ENCODE measurements around the gene EVX2. TPM values are rescaled to one million over a fixed set of nuclear protein-coding genes. Genes with fewer than 3 reads are reported as not detected.

The EVX2 gene
- total RNA-seq, 8 experiments from 2014 or later = 0.04 to 0.21 (median 0.09) TPM; not detected in 1

- in situ Hi-C loops (cut with MboI; ENCODE audit: low pct_unique_long_range_greater_than_20kb in 2 of 9, low sequenced_read_pairs in 9 of 9, unreplicated experiment in 9 of 9) = loop anchor here in 8 of 9 experiments (25.0 kb wide), 6 partner anchors 409 to 1409 kb away; no protein-coding TSS in a partner anchor
These were observed 12.7 kb upstream of the EVX2 start for GRCh38 chr2:176096243-176096985.

GRCh38 chr2:176095421-176095820, 11.7 kb upstream of the EVX2 start:
- Histone ChIP-seq H3K4me3 (no peak overlapping the region), H3K27ac (no peak overlapping the region), H3K4me1 (replicated peaks in 1 of 2) (peaks cover 5 to 14% of the 10 kb centered on the region in 2 donors)
- ATAC-seq (replicated peaks in 6 of 8) = no peak
- 11 to 92% (median 28%) methylated on average over 1 to 5 of the region's 5 CpGs for WGBS, 10 experiments
- in situ Hi-C loops (cut with MboI; ENCODE audit: low pct_unique_long_range_greater_than_20kb in 2 of 9, low sequenced_read_pairs in 9 of 9, unreplicated experiment in 9 of 9) = loop anchor here in 8 of 9 experiments (25.0 kb wide), 6 partner anchors 408 to 1408 kb away; no protein-coding TSS in a partner anchor

More at GRCh38 chr2:176096243-176096985, 12.7 kb upstream of the EVX2 start:
- Histone ChIP-seq H3K27ac (no peak overlapping the region), H3K4me1 (replicated peaks in 1 of 2) (peaks cover 5 to 14% of the 10 kb centered on the region in 2 donors), H3K4me3 (no peak overlapping the region)
- peak in 1 of 8 experiments; percentile 2 for ATAC-seq (replicated peaks in 6 of 8)
- WGBS, 10 experiments = 2 to 100% (median 11%) methylated on average over 3 to 14 of the region's 16 CpGs

DNA sequence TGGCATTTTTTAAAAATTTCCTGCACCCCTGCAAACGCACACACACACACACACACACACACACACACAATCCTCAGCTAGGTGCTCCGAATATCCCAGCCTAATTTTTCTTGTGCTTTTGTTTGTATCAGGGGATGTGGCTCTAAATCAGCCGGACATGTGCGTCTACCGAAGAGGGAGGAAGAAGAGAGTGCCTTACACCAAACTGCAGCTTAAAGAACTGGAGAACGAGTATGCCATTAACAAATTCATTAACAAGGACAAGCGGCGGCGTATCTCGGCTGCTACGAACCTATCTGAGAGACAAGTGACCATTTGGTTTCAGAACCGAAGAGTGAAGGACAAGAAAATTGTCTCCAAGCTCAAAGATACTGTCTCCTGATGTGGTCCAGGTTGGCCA, 10.6 kb upstream of the EVX2 start:
- in situ Hi-C loops (cut with MboI; ENCODE audit: low pct_unique_long_range_greater_than_20kb in 2 of 9, low sequenced_read_pairs in 9 of 9, unreplicated experiment in 9 of 9) = loop anchor here in 8 of 9 experiments (25.0 kb wide), 6 partner anchors 407 to 1407 kb away; no protein-coding TSS in a partner anchor
- no peak overlapping the region for H3K4me3 ChIP-seq
- no peak for ATAC-seq (replicated peaks in 6 of 8)
- peaks cover 5 to 12% of the 10 kb centered on the region in 2 donors for H3K4me1 ChIP-seq (replicated peaks in 1 of 2)
- 0 to 100% (median 9%) methylated on average over 1 to 10 of the region's 12 CpGs; no CpG with 5 or more reads in 1 of the 10 experiments for WGBS, 10 experiments
- H3K27ac ChIP-seq = no peak overlapping the region

GRCh38 chr2:176093898-176094249, 10.1 kb upstream of the EVX2 start:
- WGBS, 10 experiments = 0 to 72% (median 16%) methylated on average over 2 to 8 of the region's 8 CpGs; no CpG with 5 or more reads in 2 of the 10 experiments
- H3K4me3 ChIP-seq = no peak overlapping the region
- ATAC-seq (replicated peaks in 6 of 8) = no peak
- in situ Hi-C loops (cut with MboI; ENCODE audit: low pct_unique_long_range_greater_than_20kb in 2 of 9, low sequenced_read_pairs in 9 of 9, unreplicated experiment in 9 of 9) = loop anchor here in 8 of 9 experiments (25.0 kb wide), 6 partner anchors 407 to 1407 kb away; no protein-coding TSS in a partner anchor
- no peak overlapping the region for H3K27ac ChIP-seq
- H3K4me1 ChIP-seq (replicated peaks in 1 of 2) = peaks cover 5 to 12% of the 10 kb centered on the region in 2 donors

GRCh38 chr2:176093145-176093897, 9.6 kb upstream of the EVX2 start:
- Histone ChIP-seq H3K27ac (no peak overlapping the region), H3K4me3 (peak overlapping the region; percentile 21 to 42 (median 25)), H3K4me1 (replicated peaks in 1 of 2) (peaks cover 5 to 6% of the 10 kb centered on the region in 2 donors)
- WGBS, 10 experiments = 4 to 100% (median 21%) methylated on average over 1 to 21 of the region's 53 CpGs; no CpG with 5 or more reads in 2 of the 10 experiments
- ATAC-seq (replicated peaks in 6 of 8) = peak; percentile 32 to 61 (median 38)
- in situ Hi-C loops (cut with MboI; ENCODE audit: low pct_unique_long_range_greater_than_20kb in 2 of 9, low sequenced_read_pairs in 9 of 9, unreplicated experiment in 9 of 9) = loop anchor here in 8 of 9 experiments (25.0 kb wide), 6 partner anchors 406 to 1406 kb away; no protein-coding TSS in a partner anchor

DNA sequence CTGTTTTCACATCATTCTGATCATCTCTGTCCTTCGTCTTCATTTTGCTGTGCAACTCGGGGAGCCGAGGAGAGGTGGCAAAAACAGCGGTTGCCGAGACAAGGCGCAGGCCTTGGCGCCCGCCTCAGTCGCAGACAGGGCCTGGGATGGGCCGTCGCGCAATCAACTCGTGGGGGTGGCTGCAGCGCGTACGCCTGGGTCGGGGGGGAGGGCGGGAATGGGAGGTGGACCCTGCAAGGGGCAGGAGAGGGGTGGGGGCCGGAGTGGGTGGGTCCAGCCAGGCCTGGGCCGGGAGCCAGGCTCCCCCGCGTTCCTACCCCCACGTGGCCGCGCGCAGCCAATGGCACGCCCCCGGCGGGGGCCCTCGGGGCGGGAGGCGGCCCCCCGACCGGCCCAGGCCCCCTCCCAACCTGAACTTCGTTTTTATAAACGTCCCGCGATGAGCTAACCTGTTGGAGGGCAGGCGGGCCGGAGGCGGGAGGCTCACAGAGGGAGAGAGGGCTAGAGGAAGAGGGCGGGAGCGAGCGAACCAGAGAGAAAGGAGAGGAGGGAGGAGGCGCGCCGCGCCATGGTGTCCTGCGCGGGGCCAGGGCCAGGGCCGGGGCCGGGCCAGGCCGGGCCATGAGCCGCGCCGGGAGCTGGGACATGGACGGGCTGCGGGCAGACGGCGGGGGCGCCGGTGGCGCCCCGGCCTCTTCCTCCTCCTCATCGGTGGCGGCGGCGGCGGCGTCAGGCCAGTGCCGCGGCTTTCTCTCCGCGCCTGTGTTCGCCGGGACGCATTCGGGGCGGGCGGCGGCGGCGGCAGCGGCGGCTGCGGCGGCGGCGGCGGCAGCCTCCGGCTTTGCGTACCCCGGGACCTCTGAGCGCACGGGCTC, 8.7 kb upstream of the EVX2 start, which contains the start of gene HOXD13:
Gene HOXD13, plus strand, starts transcription at position 452 of the 875 bp plus-strand sequence. Its CDS starts 170 bp downstream, at position 622.
- 0 to 8% (median 3%) methylated on average over 1 to 16 of the region's 95 CpGs; no CpG with 5 or more reads in 7 of the 10 experiments for WGBS, 10 experiments
- ATAC-seq (replicated peaks in 6 of 8) = peak; percentile 51 to 78 (median 70)
- Histone ChIP-seq H3K4me3 (peak within 1 kb of the TSS; percentile 21 to 42 (median 25)), H3K4me1 (replicated peaks in 1 of 2) (peaks cover 0 to 9% of the 10 kb centered on the region in 2 donors), H3K27ac (no peak within 1 kb of the TSS)
- in situ Hi-C loops (cut with MboI; ENCODE audit: low pct_unique_long_range_greater_than_20kb in 2 of 9, low sequenced_read_pairs in 9 of 9, unreplicated experiment in 9 of 9) = loop anchor here in 8 of 9 experiments (25.0 kb wide), 6 partner anchors 405 to 1405 kb away; no protein-coding TSS in a partner anchor

GRCh38 chr2:176091329-176092258, 7.8 kb upstream of the EVX2 start:
- ATAC-seq (replicated peaks in 6 of 8) = no peak
- 0 to 100% (median 9%) methylated on average over 2 to 17 of the region's 31 CpGs for WGBS, 10 experiments
- no peak overlapping the region for H3K27ac ChIP-seq
- in situ Hi-C loops (cut with MboI; ENCODE audit: low pct_unique_long_range_greater_than_20kb in 2 of 9, low sequenced_read_pairs in 9 of 9, unreplicated experiment in 9 of 9) = loop anchor here in 8 of 9 experiments (25.0 kb wide), 6 partner anchors 404 to 1404 kb away; no protein-coding TSS in a partner anchor
- H3K4me3 ChIP-seq = no peak overlapping the region
- H3K4me1 ChIP-seq (replicated peaks in 1 of 2) = peaks cover 0 to 9% of the 10 kb centered on the region in 2 donors

- no peak overlapping the region for H3K4me3 ChIP-seq
- H3K4me1 ChIP-seq (replicated peaks in 1 of 2) = peaks cover 3 to 12% of the 10 kb centered on the region in 2 donors
- in situ Hi-C loops (cut with MboI; ENCODE audit: low pct_unique_long_range_greater_than_20kb in 2 of 9, low sequenced_read_pairs in 9 of 9, unreplicated experiment in 9 of 9) = loop anchor here in 8 of 9 experiments (25.0 kb wide), 6 partner anchors 404 to 1404 kb away; no protein-coding TSS in a partner anchor
- ATAC-seq (replicated peaks in 6 of 8) = no peak
- 10 to 61% (median 27%) methylated on average over 1 to 5 of the region's 5 CpGs for WGBS, 10 experiments
- H3K27ac ChIP-seq = no peak overlapping the region
These were observed 7.1 kb upstream of the EVX2 start for GRCh38 chr2:176090862-176091261.

DNA sequence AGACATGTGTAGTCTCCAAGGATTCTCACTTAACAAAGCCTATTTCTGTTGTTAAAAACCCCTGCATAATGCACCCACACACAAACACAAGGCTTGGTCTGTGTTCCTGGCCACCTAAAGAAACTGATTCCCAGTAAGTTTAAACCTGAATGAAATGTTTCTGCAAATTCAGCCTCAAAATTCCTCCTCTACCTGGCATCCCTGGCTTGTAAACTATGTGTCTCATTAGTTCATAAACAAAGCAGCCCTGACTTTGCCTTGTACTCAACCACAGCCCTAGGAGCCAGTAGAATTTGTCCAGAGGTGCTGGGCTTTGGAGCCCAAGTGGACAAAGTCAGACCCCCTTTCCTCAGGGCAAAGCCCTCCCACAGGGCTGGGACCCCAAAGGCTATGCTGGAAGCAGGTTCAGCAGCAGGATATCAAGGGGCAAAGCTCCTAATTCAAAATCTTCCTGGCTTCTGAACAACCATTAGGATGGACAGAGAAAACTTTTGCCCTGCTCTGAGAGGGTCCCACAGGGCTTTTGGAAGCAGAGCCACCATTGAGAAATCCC, 6.2 kb upstream of the EVX2 start:
- in situ Hi-C loops (cut with MboI; ENCODE audit: low pct_unique_long_range_greater_than_20kb in 2 of 9, low sequenced_read_pairs in 9 of 9, unreplicated experiment in 9 of 9) = loop anchor here in 8 of 9 experiments (10.0 to 25.0 kb wide), 8 partner anchors 403 to 1403 kb away; no protein-coding TSS in a partner anchor
- no peak for ATAC-seq (replicated peaks in 6 of 8)
- Histone ChIP-seq H3K4me3 (no peak overlapping the region), H3K27ac (no peak overlapping the region), H3K4me1 (replicated peaks in 1 of 2) (peaks cover 12 to 13% of the 10 kb centered on the region in 2 donors)

DNA sequence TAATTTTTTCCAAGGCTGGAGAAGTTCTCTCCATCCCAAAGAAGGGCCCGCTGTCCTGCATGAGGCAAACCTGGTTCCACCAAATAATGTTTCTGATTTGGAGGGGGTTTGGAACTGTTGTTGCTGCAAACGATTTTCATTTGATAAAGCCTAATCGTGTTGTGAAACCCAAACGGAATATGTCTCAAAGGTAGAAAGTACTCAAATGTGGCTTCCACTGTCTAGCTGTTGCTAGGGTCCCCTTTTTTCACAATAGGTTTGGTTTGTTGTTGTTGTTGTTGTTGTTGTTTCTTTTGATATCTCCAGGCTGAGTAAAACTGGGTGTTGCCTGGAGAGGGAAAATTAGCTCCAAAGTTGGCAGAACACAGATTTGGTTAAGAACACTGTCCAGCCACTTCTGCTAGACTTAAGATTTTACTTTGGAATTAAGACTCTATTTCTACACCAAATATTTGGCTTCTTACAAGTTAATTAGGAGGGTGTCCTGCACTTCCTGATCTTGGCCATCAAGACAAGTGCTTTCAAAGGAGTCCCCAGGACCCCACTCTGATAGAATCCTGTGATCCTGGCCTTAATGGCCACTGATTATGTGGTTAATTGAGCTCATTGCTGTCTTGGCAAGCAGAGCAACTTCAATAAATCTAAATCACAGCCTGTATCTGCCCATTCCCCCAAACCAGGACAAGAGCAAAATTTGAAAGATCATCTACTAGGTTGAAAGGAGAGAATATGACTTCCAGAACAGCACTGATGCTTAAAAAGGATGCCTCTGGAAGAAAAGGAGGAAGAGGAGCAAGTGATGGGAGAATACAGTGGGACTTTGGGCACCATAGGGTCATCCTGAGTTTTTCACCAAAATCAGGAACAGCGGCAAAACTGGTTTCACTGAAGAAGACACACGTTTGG, 5.4 kb upstream of the EVX2 start:
- no peak overlapping the region for H3K4me3 ChIP-seq
- in situ Hi-C loops (cut with MboI; ENCODE audit: low pct_unique_long_range_greater_than_20kb in 2 of 9, low sequenced_read_pairs in 9 of 9, unreplicated experiment in 9 of 9) = loop anchor here in 8 of 9 experiments (10.0 to 25.0 kb wide), 8 partner anchors 402 to 1402 kb away; no protein-coding TSS in a partner anchor
- no peak overlapping the region for H3K27ac ChIP-seq
- WGBS, 10 experiments = 0 to 55% (median 9%) methylated on average over 1 to 6 of the region's 6 CpGs; no CpG with 5 or more reads in 2 of the 10 experiments
- no peak for ATAC-seq (replicated peaks in 6 of 8)
- peaks cover 12 to 15% of the 10 kb centered on the region in 2 donors for H3K4me1 ChIP-seq (replicated peaks in 1 of 2)
